Activated B cell treated with CpG ODN at 0.5 μM for 24 hours (primary cell): ENCODE data around the gene DLL1. TPM values are rescaled to one million over a fixed set of nuclear protein-coding genes. Genes with fewer than 3 reads are reported as not detected.

Experiments
- ATAC-seq: fragments of 200-7000 bp; cut with Tn5 transposase; one replicate; pipeline ENCODE4 v1.10.0; 2021; ENCODE audit warnings: low read depth, mild to moderate bottlenecking, moderate library complexity
- CTCF ChIA-PET: fragments of 350-600 bp; sonication (Branson Sonifier 250); formaldehyde crosslinking; loops from one replicate; lab custom pipeline; 2021; ENCODE audit warnings: antibody characterized with exemption; lab: Charles Lee
- POLR2A ChIA-PET: fragments of 350-600 bp; sonication (Branson Sonifier 250); formaldehyde crosslinking; loops from one replicate; lab custom pipeline; 2021; ENCODE audit warnings: antibody characterized with exemption; lab: Charles Lee
- DNase-seq: peaks from one replicate; pipeline ENCODE4 v3.0.0; 2022
- H3K27ac Mint-ChIP-seq: one replicate; pipeline ENCODE4 v1.8.0; 2020; ENCODE audit warnings: mixed read lengths
- H3K27me3 Mint-ChIP-seq: one replicate; pipeline ENCODE4 v1.8.0; 2021; ENCODE audit warnings: mixed read lengths
- H3K36me3 Mint-ChIP-seq: one replicate; pipeline ENCODE4 v1.8.0; 2021; ENCODE audit warnings: low read depth, mixed read lengths
- H3K4me1 Mint-ChIP-seq: one replicate; pipeline ENCODE4 v1.8.0; 2021; ENCODE audit warnings: mixed read lengths
- H3K4me3 Mint-ChIP-seq: one replicate; pipeline ENCODE4 v1.8.0; 2020; ENCODE audit warnings: mild to moderate bottlenecking, mixed read lengths
- H3K9me3 Mint-ChIP-seq: one replicate; pipeline ENCODE4 v1.8.0; 2020; ENCODE audit warnings: mixed read lengths
- CTCF ChIP-seq: fragments of 200-600 bp; IDR thresholded peaks from one replicate; pipeline ENCODE4 v1.8.0; 2022; ENCODE audit warnings: antibody characterized with exemption, mild to moderate bottlenecking
- intact Hi-C: fragments of 100-400 bp; cut with micrococcal nuclease; formaldehyde crosslinking; loops from one replicate; pipeline ENCODE4 v1.15.1; 2024
- total RNA-seq: library from RNA; stranded (reverse); gene quantifications from 2 replicates; pipeline ENCODE4 v1.2.3, GENCODE V29; 2022

The DLL1 gene
- total RNA-seq, 1 donor from 2014 or later: 0.53 TPM

DNA sequence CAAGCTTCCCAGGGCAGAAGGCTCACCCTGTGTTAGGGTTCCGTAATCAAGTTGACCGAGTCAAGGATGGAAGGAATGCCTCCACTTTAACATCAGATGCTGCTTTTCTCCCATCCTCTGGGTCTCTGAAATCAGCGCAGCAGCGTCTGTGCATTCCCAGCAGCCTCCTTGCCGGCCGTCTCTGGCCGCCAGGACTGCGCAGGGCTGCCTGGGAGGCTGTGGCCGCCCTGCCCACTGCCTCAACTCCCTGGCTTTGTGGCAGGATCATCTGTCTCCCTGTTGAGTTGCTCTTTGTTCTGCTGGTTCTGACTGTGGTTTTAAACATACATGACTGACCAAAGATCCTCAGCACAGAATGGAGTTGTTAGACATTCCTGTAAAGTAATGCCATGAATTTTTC lies 56.5 kb downstream of the DLL1 start:
- no peak for ATAC-seq
- no peak for DNase-seq
- Mint-ChIP-seq H3K36me3 (no peaks in the 10 kb centered on the region), H3K27ac (no peak overlapping the region), H3K4me1 (no peaks in the 10 kb centered on the region), H3K9me3 (no peaks in the 10 kb centered on the region), H3K4me3 (no peak overlapping the region), H3K27me3 (no peaks in the 10 kb centered on the region)
- TF ChIP-seq CTCF: no peak
- intact Hi-C loops: no loop called here
- ChIA-PET CTCF (no interaction called here), POLR2A (no interaction called here)

GRCh38 chr6:170233286-170234205 lies 57.3 kb downstream of the DLL1 start:
- no peak for ATAC-seq
- no peak for DNase-seq
- no peak overlapping the region for H3K4me3 Mint-ChIP-seq
- H3K36me3 Mint-ChIP-seq: no peaks in the 10 kb centered on the region
- POLR2A ChIA-PET: no interaction called here
- no peaks in the 10 kb centered on the region for H3K4me1 Mint-ChIP-seq
- no peaks in the 10 kb centered on the region for H3K9me3 Mint-ChIP-seq
- H3K27me3 Mint-ChIP-seq: no peaks in the 10 kb centered on the region
- intact Hi-C loops: no loop called here
- no peak for TF ChIP-seq CTCF
- H3K27ac Mint-ChIP-seq: no peak overlapping the region
- CTCF ChIA-PET: no interaction called here

Other genes starting within 250 kb of the DLL1 start
- gene FAM120B, start 15.7 kb upstream of the DLL1 start, total RNA-seq: 32.2 and 35.1 TPM in 2 replicates